Esophagus muscularis mucosa (tissue), 4 donors: ENCODE data around the gene LAPTM4A. TPM values are rescaled to one million over a fixed set of nuclear protein-coding genes. Genes with fewer than 3 reads are reported as not detected.
"Not testable (repeated sequence)": the region's sequence is repeated elsewhere in the genome, so short reads cannot be mapped to it uniquely, and the experiment has no call there.

ENCODE experiments used
- DNase-seq: peaks from one replicate; pipeline ENCODE4 v3.0.0-alpha.2; 2017; ENCODE audit errors: extremely low spot score
- H3K27ac ChIP-seq, 4 donors: fragments of 200-600 bp; sonication (generic); replicated peaks in 1 of 4; 1 replicate in 3 of 4; 2 replicates in 1 of 4; pipeline ENCODE4 v1.5.1; 2016 to 2019; ENCODE audit warnings: mild to moderate bottlenecking in 1 of 4
- H3K27me3 ChIP-seq, 4 donors: fragments of 200-600 bp; sonication (generic); one replicate each; pipeline versions ENCODE4 v1.5.1 to v1.6.0; 2016 to 2019
- H3K36me3 ChIP-seq, 4 donors: fragments of 200-600 bp; sonication (generic); one replicate each; pipeline ENCODE4 v1.5.1; 2016 to 2019
- H3K4me1 ChIP-seq, 4 donors: fragments of 200-600 bp; sonication (generic); one replicate each; pipeline ENCODE4 v1.5.1; 2016 to 2019
- H3K4me3 ChIP-seq, 4 donors: fragments of 200-600 bp; sonication (generic); 1 replicate in 2 of 4; 2 replicates in 2 of 4; pipeline ENCODE4 v1.5.1; 2016 to 2019; ENCODE audit warnings: mild to moderate bottlenecking in 4 of 4, moderate library complexity in 1 of 4
- H3K9me3 ChIP-seq, 4 donors: fragments of 200-600 bp; sonication (generic); 1 replicate in 3 of 4; 2 replicates in 1 of 4; pipeline ENCODE4 v1.5.1; 2016 to 2019
- CTCF ChIP-seq, 3 experiments: fragments of 200-600 bp in 2 of 3; fragments of 450-650 bp in 1 of 3; sonication (generic) in 2 of 3; IDR thresholded peaks; one replicate each; pipeline ENCODE4 v1.5.1; 2017 to 2019; ENCODE audit warnings: antibody characterized with exemption in 3 of 3, mild to moderate bottlenecking in 2 of 3, moderate library complexity in 1 of 3
- EP300 ChIP-seq: sonication (generic); formaldehyde crosslinking; IDR thresholded peaks from one replicate; pipeline ENCODE4 v1.6.1; 2017; ENCODE audit warnings: antibody characterized with exemption
- POLR2A ChIP-seq: fragments of 450-650 bp; IDR thresholded peaks from one replicate; pipeline ENCODE4 v1.6.1; 2017; ENCODE audit warnings: antibody characterized with exemption, moderate library complexity, mild to moderate bottlenecking, low read depth
- POLR2AphosphoS5 ChIP-seq, 2 donors: sonication (generic); formaldehyde crosslinking; IDR thresholded peaks; one replicate each; pipeline ENCODE4 v1.6.1; 2017; ENCODE audit warnings: antibody characterized with exemption in 2 of 2
- WGBS: methylation state at CpG from one replicate; pipeline ENCODE4 v1.1.5; 2018; 5-methylcytosine and 5-hydroxymethylcytosine counted together
- intact Hi-C: fragments of 100-400 bp; cut with DNase I; formaldehyde crosslinking; loops from one replicate; pipeline ENCODE4 v1.15.1; 2023
- total RNA-seq, 4 donors: library from RNA; depleted of rRNA; stranded (reverse); fragments of >200 nt; gene quantifications; one replicate each; pipeline versions ENCODE4 v1.1.0 to v1.2.1, GENCODE V29; 2016

Gene LAPTM4A
- total RNA-seq, 4 donors from 2014 or later: 154 to 215 (median 192) TPM

- no peaks in the 10 kb centered on the region for H3K27me3 ChIP-seq
- H3K4me1 ChIP-seq: peaks cover 56 to 70% (median 65%) of the 10 kb centered on the region in 4 donors
- no peaks in the 10 kb centered on the region for H3K9me3 ChIP-seq
- WGBS: 36% methylated on average over 6 of the region's 6 CpGs
- H3K27ac ChIP-seq: peak overlapping the region; percentile 95 to 99 (median 99)
- intact Hi-C loops: no loop called here
- DNase-seq: no peak
- peak overlapping the region; percentile 71 to 94 (median 88) for H3K4me3 ChIP-seq
- no peaks in the 10 kb centered on the region for H3K36me3 ChIP-seq
- no peak for TF ChIP-seq POLR2AphosphoS5 (IDR thresholded peaks at IDR 0.05)
- no peak for TF ChIP-seq EP300
- TF ChIP-seq CTCF (IDR thresholded peaks at IDR 0.05): no peak
- no peak for TF ChIP-seq POLR2A
These were observed 2.7 kb downstream of the LAPTM4A start for GRCh38 chr2:20048488-20049448.

DNA sequence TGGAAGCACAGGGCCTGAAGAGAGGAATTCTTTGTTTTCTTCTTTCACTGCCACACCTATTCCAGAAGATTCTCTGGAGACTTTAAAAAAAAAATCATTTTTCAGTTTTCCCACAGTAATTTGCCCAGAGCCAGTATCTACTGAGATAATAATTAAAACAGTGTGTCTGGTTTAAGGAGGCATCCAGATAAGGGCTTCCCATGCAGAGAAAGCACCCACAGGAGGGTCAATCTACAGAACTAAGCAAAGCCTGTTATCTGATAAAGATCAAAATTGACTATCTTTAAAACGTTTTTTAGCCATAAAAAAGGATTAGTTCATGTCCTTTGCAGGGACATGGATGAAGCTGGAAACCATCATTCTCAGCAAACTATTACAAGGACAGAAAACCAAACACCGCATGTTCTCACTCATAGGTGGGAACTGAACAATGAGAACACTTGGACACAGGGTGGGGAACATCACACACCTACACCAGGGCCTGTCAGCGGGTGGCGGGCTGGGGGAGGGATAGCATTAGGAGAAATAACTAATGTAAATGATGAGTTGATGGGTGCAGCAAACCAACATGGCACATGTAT, 5.6 kb downstream of the LAPTM4A start:
- H3K4me3 ChIP-seq, H3K9me3 ChIP-seq, DNase-seq, H3K36me3 ChIP-seq, H3K27me3 ChIP-seq, intact Hi-C loops: not testable (repeated sequence)
- peaks cover 70 to 86% (median 82%) of the 10 kb centered on the region in 4 donors for H3K4me1 ChIP-seq
- WGBS: 68% methylated on average over 4 of the region's 4 CpGs
- peak overlapping the region in 2 of 4 donors; percentile 8 to 23 for H3K27ac ChIP-seq

- H3K4me1 ChIP-seq: peaks cover 68 to 87% (median 85%) of the 10 kb centered on the region in 4 donors
- no peaks in the 10 kb centered on the region for H3K27me3 ChIP-seq
- peaks cover 8 to 10% (median 9%) of the 10 kb centered on the region in 4 donors for H3K36me3 ChIP-seq
- no peak overlapping the region for H3K4me3 ChIP-seq
- H3K27ac ChIP-seq: peak overlapping the region in 2 of 4 donors; percentile 12 to 21
- intact Hi-C loops: no loop called here
- DNase-seq: no peak
- H3K9me3 ChIP-seq: no peaks in the 10 kb centered on the region
- 76% methylated on average over 4 of the region's 4 CpGs for WGBS
- TF ChIP-seq POLR2AphosphoS5 (IDR thresholded peaks at IDR 0.05) (no peak), CTCF (IDR thresholded peaks at IDR 0.05) (no peak), POLR2A (no peak), EP300 (no peak)
These were observed 6.7 kb downstream of the LAPTM4A start for GRCh38 chr2:20044778-20045177.

DNA sequence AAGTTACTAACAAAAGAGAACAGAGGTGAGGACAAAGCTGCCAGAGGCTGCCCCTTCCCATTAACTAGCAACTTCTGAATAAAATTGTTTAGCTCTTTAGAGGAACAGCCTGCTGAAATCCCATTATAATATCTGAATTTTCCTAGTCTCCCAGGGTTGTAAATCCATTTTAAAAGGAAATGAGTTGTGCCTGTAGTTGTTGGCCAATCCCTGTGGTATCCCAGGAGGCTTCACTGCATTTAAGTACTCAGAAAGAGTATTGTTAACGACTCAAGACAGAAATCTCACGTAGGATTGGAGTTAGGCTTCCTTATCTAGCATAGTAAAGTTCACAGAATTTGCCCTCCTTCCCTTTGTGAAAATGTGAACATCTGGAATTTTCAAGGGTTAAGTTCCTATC, 8.9 kb downstream of the LAPTM4A start:
- no peaks in the 10 kb centered on the region for H3K27me3 ChIP-seq
- TF ChIP-seq CTCF (IDR thresholded peaks at IDR 0.05): no peak
- no peak for TF ChIP-seq EP300
- TF ChIP-seq POLR2A: no peak
- TF ChIP-seq POLR2AphosphoS5 (IDR thresholded peaks at IDR 0.05): no peak
- no peak overlapping the region for H3K27ac ChIP-seq
- intact Hi-C loops: no loop called here
- no peak overlapping the region for H3K4me3 ChIP-seq
- DNase-seq: no peak
- WGBS: 20% methylated on average over 2 of the region's 2 CpGs
- peaks cover 26 to 33% (median 29%) of the 10 kb centered on the region in 4 donors for H3K36me3 ChIP-seq
- no peaks in the 10 kb centered on the region for H3K9me3 ChIP-seq
- peaks cover 48 to 79% (median 73%) of the 10 kb centered on the region in 4 donors for H3K4me1 ChIP-seq

DNA sequence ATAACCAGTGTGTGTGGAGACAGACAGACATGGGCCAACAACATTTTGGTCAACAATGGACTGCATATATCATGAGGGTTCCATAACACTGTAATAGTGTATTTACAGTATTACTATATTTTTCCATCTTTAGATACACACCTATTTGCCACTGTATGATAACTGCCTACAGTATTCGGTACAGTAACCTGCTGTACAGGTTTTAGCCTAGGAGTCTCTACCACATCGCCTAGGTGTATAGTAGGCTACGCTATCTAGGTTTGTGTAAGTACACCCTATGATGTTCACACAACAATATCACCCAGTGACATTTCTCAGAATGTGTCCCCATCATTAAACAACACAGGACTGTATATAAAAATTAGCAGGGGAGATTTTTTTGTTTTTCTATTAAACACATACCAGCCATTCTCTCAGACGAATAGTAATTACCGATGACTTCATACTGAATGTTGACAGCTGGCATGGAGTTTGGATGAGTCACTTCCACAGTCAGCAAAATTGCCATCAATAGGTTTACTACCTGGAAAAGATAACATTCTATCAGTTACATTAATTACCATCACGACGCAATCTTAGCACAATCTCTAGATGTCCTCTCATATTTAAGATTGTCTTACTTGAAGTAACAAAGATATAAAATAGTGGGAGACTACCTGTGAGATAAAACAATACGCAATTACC, 10.8 kb downstream of the LAPTM4A start:
- Histone ChIP-seq H3K36me3 (peaks cover 34 to 51% (median 46%) of the 10 kb centered on the region in 4 donors), H3K27me3 (no peaks in the 10 kb centered on the region), H3K4me1 (peaks cover 63 to 78% (median 72%) of the 10 kb centered on the region in 4 donors), H3K4me3 (no peak overlapping the region), H3K27ac (no peak overlapping the region), H3K9me3 (no peaks in the 10 kb centered on the region)
- intact Hi-C loops: no loop called here
- no peak for TF ChIP-seq POLR2AphosphoS5 (IDR thresholded peaks at IDR 0.05)
- no peak for TF ChIP-seq POLR2A
- TF ChIP-seq EP300: no peak
- TF ChIP-seq CTCF (IDR thresholded peaks at IDR 0.05): no peak
- WGBS: 77% methylated on average over 8 of the region's 8 CpGs
- no peak for DNase-seq
